ENCODE results near the gene FAM110A. TPM values are rescaled to one million over a fixed set of nuclear protein-coding genes. Genes with fewer than 3 reads are reported as not detected.

Gene FAM110A
- total RNA-seq, 1 donor from 2014 or later = 9.7 TPM

- Histone ChIP-seq H3K36me3 (no peaks in the 10 kb centered on the region), H3K4me1 (no peaks in the 10 kb centered on the region), H3K4me3 (no peak overlapping the region), H3K9me3 (no peaks in the 10 kb centered on the region), H3K27me3 (no peaks in the 10 kb centered on the region), H3K27ac (no peak overlapping the region)
- TF ChIP-seq CTCF (IDR thresholded peaks at IDR 0.05) = peak; percentile 80 to 96 (median 96)
- intact Hi-C loops (cut with DNase I) = loop anchor here (1.0 to 2.0 kb wide), 3 partner anchors 140 to 397 kb away; no protein-coding TSS in a partner anchor
- DNase-seq (ENCODE audit: low spot score in 2 of 2) = peak in 1 of 2 donors; percentile 70
These were observed 17.5 kb upstream of the FAM110A start for GRCh38 chr20:815914-816606.

- Histone ChIP-seq H3K27ac (no peak overlapping the region), H3K36me3 (no peaks in the 10 kb centered on the region), H3K4me3 (no peak overlapping the region), H3K27me3 (no peaks in the 10 kb centered on the region), H3K9me3 (no peaks in the 10 kb centered on the region), H3K4me1 (no peaks in the 10 kb centered on the region)
- intact Hi-C loops (cut with DNase I) = no loop called here
- peak in 1 of 2 donors; percentile 43 for DNase-seq (ENCODE audit: low spot score in 2 of 2)
- no peak for TF ChIP-seq CTCF (IDR thresholded peaks at IDR 0.05)
These were observed 15.4 kb upstream of the FAM110A start for GRCh38 chr20:818001-818664.

GRCh38 chr20:819680-820322 lies 13.7 kb upstream of the FAM110A start:
- Histone ChIP-seq H3K4me1 (no peaks in the 10 kb centered on the region), H3K4me3 (no peak overlapping the region), H3K27me3 (no peaks in the 10 kb centered on the region), H3K27ac (no peak overlapping the region), H3K9me3 (no peaks in the 10 kb centered on the region), H3K36me3 (no peaks in the 10 kb centered on the region)
- intact Hi-C loops (cut with DNase I) = no loop called here
- TF ChIP-seq CTCF (IDR thresholded peaks at IDR 0.05) = no peak
- DNase-seq (ENCODE audit: low spot score in 2 of 2) = peak in 1 of 2 donors; percentile 45

- no peak overlapping the region for H3K27ac ChIP-seq
- no peaks in the 10 kb centered on the region for H3K27me3 ChIP-seq
- TF ChIP-seq CTCF (IDR thresholded peaks at IDR 0.05) = no peak
- DNase-seq (ENCODE audit: low spot score in 2 of 2) = no peak
- no peak overlapping the region for H3K4me3 ChIP-seq
- no peaks in the 10 kb centered on the region for H3K4me1 ChIP-seq
- H3K9me3 ChIP-seq = no peaks in the 10 kb centered on the region
- no peaks in the 10 kb centered on the region for H3K36me3 ChIP-seq
- intact Hi-C loops (cut with DNase I) = no loop called here
These were observed 13.1 kb upstream of the FAM110A start for GRCh38 chr20:820323-820953.

GRCh38 chr20:821046-821730 lies 12.3 kb upstream of the FAM110A start:
- TF ChIP-seq CTCF (IDR thresholded peaks at IDR 0.05) = no peak
- H3K4me3 ChIP-seq = no peak overlapping the region
- no peaks in the 10 kb centered on the region for H3K36me3 ChIP-seq
- DNase-seq (ENCODE audit: low spot score in 2 of 2) = no peak
- H3K4me1 ChIP-seq = no peaks in the 10 kb centered on the region
- no peaks in the 10 kb centered on the region for H3K9me3 ChIP-seq
- intact Hi-C loops (cut with DNase I) = no loop called here
- H3K27ac ChIP-seq = no peak overlapping the region
- no peaks in the 10 kb centered on the region for H3K27me3 ChIP-seq
